ENCODE results near the gene PPFIBP1.

- TF ChIP-seq CTCF (IDR thresholded peaks at IDR 0.05) (no peak), POLR2A (IDR thresholded peaks at IDR 0.05) (no peak)
Measured at GRCh38 chr12:27705263-27705662, 181.3 kb downstream of the PPFIBP1 start.

Measured in breast epithelium (tissue), 3 donors.